HG02973 (cell line): ENCODE measurements around the gene ARMH3.
"Not testable (repeated sequence)": the region's sequence is repeated elsewhere in the genome, so short reads cannot be mapped to it uniquely, and the experiment has no call there.

Source experiments
- ATAC-seq: cut with Tn5 transposase; IDR thresholded peaks from one replicate; pipeline ENCODE4 v1.9.1; 2021; ENCODE audit warnings: moderate library complexity; ENCODE audit not compliant: unreplicated experiment

The ARMH3 gene

DNA sequence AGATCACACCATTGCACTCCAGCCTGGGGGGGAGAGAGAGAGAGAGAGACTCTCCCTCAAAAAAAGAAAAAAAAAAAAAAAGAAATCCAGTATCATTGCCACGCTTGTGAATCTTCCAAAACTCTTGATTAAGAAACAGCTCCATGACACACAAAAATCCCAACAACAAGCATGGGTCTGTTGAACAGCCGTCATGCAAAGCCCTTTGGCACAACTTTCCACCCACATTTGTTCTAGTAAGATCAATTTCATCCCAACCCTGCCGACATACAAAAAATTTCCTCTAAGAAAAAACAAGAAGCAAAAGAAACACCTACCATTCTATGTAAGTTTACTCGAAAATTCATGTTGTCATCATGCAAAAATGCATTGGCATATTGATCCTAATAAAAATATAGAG lies 62.8 kb downstream of the ARMH3 start:
- no peak for ATAC-seq

DNA sequence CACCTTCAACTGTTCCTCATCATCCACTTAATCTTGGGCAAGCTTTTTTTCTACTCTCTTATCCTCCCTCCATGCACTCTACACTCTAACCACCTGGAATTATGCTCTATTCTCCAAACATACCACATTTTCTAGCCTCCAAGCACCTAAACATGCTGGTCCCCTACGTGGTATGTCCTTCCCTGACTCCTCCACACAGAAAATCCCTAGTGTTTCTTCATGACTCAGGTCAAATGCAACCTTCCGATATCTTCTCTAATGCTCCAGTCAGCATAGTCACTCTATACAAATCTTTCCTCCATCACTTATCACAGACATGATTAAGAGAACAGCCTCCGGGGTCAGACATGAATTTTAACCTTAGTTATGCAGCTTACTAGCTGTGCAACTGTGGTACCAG lies 68.8 kb downstream of the ARMH3 start:
- ATAC-seq, result no peak

DNA sequence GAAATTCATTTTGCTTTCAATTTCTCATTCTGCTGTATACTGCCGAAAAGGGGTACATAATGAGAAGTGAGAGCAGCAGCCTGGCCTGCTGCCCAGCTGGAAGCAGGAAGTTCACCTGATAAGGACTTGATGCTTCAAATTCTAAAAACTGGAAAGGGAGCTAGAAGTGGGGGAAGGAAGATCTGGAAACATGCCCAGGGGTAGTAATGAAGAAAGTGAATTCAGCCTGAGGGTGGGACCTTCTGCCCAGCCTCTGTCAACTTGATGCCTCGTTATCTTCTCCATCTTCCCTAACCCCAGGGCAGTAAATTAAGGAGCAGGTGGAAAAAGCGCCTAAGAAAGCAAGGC lies 69.4 kb downstream of the ARMH3 start:
- ATAC-seq, result no peak

DNA sequence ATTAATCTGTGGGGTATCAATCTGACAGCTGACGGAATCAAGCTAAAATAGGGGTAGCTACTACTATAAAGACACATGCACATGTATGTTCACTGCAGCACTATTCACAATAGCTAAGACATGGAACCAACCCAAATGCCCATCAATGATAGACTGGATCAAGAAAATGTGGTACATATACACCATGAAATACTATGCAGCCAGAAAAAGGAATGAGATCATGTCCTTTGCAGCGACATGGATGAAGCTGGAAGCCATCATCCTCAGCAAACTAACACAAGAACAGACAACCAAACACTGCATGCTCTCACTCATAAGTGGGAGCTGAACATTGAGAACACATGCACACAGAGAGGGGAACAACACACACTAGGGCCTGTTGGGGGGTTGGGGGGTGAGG lies 75.3 kb downstream of the ARMH3 start:
- not testable (repeated sequence) for ATAC-seq

DNA sequence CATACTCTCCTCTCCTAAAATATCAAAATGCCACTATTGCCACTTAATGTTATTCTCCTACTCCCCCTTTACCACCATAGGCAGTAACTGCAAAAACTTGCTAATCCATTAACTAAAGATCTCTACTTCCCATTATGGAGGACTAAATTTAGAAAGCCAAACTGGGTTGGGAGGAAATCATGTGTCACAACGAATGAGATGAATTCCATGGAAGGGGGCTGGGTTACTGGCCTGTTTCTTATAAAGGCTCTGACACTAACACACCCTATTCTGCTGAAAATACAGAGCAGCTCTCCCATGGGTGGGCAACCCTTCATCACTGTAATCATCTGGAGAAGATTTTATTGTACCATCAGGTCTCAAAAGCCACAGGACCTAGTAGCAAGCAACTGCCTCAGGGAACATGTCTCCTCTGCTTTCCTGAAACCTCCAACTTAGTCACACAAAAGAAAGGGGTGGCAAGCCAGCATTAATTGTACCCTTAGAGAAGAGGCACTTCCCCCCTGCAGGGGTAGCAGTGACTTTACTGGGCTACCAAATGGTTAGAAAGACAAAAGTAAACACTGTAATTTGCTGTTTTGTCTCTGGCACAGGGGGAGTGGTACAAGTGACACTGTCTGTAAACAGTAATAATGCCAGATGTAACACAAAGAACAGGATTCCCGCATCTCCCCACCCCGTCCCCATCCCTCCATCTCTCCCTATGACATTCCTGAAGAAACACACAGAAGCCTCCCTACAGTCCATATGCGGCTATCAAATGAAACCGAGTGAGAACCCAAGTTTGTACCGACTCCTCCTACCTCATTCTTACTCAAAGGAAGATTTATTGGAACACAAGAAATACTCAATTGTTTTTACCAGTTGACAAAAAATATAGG lies 81.6 kb downstream of the ARMH3 start:
- ATAC-seq, result no peak

DNA sequence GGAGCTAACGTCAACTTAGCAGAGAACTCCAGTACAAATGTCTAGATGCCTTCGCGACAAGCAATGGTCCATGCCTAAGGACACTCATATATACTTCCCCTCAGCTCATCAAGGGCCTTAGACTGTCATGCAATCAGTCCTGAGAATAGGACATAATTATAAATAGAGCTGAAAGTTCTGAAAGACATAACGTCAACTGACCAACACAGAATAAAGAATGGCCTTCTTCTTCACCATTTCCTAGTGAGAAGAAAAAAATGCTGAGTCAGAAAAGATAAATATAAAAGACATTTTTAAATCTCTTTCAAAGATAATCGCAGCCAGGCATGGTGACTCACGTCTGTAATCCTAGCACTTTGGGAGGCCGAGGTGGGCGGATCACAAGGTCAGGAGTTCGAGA lies 83.2 kb downstream of the ARMH3 start:
- no peak for ATAC-seq

DNA sequence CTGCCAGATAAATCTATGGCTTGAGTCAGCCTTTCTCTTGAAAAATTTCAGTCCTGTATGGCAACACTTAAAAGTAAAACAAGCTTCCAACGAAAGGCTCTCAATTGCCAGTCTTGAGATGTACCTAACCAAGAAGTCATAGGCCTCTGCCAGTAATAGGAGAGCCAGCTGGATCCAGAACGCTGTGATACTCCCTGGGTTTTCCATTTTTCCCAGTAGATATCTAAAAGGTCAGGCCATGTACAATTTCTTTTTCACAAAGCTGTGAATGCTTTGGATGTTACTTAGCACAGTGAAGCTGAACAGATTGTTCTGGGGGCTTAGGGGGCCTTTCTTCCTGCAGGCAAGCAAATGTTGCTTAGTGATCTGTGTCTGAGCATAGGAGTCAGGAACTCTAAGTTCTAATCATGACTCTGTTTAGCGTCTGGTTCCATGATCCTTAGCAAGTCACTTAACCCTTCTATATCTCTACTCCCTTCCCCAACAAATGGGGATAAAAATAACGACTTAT lies 86.5 kb downstream of the ARMH3 start:
- no peak for ATAC-seq

DNA sequence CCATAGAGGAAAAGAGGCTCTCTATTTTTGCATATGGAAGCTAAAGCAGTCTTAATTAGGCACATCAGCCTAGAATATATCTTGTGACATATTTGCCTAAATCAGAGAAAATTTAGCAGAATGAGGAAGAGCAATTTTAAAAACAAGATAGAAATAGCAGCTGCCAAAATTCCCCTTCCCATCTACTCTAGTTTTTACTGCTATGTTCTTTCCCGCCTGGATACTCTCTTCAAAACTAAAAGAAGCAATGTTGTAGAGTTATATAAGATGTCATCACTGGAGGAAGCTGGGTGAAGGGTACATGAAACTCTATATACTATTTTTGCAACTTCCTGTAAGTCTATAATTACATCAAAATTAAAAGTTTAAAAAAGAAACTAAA lies 87.0 kb downstream of the ARMH3 start:
- no peak for ATAC-seq

DNA sequence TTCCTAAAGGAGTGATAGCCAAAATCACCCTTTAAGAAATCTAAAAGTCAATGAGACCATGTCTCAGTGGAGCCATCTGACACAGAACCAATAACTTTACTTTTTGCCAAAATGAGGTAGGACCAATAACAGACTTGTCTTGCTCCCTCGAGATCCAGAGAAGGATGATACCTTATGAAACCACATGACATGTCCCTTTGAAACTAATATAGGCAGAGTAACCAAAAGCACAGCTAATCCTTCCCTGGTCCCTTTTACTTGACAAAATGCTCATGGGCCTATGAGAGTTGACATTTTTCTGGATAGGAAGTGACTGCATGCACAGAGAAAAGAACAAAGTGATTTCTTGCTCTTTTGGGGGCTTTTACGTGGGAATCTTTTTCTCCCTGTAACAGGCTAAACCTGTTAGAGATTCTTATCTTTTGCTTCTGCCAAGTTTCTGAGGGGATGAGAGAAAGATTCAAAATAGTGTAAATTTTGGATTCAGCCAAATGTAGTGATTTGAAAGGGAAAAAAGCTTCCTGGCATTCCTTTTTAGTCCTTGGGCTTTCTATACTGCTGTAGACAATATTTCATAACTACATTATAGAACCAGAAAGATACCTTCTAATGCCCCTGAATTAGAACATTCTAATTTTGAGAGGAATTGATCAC lies 87.6 kb downstream of the ARMH3 start:
- no peak for ATAC-seq

DNA sequence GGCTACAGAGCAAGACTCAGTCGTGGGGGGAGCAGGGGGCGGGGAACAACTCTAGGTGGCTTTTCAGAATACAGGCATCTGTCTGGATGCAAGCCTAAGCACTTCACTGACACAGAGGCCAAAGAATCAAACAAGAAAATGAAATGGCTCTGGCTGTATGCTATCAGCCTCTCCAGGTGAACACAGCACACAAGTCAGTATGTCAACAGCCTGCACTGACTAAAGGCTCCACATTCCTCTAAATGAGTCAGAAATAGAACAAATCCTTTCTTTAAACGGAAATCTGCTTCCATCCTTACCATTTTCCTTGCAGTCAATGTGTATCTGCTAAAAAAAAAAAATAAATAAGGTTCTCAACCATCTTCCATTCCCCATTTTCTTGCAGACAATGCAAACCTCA lies 88.3 kb downstream of the ARMH3 start:
- ATAC-seq, result no peak

DNA sequence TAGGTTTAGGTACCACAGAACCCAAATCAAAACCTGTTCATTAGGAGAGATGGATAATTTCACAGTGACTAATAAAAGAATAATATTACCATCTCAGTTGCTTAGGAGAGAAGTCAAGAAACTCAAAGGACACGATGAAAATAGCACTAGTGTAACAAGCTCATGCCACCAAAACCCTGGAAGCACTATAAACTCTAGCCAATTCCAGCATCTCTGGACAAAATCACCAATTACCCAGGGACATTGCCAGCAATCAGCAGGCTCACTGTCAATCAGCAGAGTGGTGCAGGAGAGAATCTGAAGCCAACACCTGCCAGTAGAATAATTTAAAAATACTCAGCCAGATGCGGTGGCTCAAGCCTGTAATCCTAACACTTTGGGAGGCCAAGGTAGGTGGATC lies 88.9 kb downstream of the ARMH3 start:
- no peak for ATAC-seq

DNA sequence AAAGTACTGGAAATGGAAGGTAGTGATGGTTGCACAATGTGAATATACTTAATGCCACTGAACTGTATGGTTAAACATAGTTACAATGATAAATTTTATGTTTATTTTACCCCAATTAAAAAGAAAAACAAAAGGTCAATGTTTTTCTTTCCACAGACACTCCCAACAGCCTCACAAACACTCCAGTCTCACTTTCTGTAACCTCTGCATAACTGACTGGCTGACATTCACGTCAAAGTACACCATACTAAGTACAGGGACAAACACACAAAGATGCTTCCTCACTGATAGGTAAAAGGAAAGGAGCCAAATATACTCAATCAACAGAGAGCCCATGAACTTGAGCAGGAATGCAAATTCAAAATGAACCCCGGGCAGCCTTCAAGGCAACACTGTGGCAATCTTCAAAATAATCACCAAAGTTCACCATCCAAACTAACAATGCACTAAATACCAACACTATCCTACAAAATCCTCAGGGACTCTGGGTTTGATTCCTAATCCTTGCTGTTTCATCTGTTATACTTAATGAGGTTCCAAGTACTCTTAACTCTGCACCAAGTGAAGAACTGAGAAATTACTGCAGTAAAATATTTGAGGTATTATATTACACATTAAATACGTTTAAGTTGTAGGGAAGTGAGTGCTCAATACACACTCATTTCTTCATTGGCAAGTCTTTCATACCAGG lies 90.8 kb downstream of the ARMH3 start:
- no peak for ATAC-seq

DNA sequence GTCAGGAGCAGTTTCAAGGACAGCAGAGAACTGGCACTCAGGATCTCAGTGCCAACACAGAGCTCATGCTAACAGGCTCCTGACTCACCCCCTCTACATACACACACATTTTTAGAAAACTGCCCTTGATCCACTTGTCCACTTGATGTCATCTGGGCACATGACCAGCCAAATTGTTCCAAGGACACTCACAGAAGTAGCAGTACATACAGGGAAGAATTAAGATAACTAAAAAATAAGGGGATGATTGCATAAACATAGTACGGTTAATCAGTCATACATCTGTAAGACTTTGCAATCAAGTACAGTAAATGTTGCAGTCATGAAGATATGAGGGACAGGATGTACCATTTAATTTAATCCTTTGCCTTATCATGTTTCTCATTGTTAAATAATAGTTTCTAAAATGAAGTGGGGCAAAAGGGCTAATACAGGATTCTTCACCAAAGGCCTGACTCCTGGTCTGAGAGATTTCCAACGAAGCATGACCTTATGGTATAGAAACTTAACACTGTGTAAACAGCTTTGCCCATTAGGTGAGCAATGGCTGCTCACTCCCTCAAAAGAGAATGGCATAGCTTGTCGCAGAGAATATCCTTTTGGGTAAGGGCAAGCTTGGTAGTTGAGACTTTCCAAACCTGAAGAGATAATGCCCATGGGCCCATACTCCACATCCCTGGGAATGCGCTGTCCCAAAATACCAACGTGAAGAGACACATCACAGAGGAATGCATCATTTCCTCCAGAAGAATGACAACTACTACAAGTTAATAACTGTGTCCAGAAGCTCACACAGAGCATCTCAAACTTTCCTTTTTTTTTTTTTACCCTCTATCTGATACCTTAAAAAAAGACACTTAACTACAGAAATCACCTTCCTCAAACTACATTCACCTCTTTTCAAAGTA lies 94.1 kb downstream of the ARMH3 start:
- no peak for ATAC-seq

DNA sequence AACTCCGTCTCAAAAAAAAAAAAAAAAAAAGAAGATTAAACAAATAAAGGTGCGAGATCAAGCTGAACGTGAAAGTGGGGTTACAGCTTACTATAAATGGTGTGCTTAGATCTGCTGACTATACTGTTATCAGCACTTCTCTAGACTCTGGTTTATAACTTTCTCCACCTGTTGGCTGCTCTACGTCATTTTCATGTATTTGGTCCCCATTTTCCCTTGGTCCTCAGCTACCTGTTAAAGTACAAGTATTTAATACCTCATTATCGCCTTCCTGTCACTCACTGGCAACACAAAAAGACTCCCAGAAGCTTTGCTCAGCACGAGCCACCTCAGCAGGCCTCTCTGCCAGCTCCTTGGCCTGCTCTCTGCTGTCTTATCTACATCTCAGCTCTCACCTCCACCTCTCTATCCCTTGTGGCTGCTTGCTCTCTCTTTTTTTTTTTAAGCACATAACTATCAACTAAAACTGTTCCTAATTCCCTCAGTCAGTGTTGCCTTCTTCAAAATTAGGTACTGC lies 95.0 kb downstream of the ARMH3 start:
- ATAC-seq, result no peak

DNA sequence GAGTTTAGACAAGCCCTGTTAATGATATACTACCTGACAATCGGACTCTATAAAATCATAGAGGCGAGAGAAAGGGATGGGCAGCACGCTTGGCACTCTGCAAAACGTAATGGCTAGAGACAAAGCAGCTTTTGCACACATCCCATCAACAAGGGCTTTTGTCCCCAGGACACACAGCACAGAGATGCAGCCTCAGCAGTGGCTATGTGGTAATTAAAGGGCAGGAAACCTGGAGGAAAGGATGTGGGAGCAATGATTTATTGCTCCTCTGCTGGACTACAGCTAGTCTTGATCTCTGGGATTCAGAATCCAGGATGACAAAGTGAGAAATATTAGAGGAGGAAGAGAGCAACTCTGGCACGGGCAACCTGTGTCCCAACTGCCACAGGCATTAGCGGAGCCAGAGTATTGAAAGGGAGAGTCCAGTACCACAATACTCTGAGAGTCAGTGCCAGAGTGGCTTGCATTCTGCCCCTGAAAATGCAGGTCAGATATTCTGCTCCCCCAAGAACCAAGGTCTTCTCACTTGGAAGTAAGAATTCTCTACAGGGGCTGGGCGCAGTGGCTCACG lies 96.5 kb downstream of the ARMH3 start:
- ATAC-seq, result no peak

DNA sequence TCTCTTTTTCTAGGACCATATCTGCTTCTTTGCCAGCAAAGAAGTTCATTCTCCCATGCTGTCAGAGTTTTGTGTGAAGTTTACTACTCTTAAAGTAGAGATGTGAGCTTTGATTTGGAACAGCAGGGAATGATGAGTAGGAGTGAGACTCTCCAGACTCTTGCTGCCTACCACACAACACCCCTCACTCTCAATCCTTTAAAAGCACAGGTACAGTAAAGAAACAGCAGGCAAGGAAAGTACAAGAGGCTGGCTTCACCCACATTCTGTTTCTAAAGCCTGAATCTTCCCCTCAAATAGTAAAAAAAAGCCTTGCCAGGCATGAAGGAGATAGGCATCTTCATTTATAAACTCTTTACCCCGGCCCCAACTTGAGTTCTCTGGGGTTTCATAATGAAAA lies 97.3 kb downstream of the ARMH3 start:
- ATAC-seq, result no peak

DNA sequence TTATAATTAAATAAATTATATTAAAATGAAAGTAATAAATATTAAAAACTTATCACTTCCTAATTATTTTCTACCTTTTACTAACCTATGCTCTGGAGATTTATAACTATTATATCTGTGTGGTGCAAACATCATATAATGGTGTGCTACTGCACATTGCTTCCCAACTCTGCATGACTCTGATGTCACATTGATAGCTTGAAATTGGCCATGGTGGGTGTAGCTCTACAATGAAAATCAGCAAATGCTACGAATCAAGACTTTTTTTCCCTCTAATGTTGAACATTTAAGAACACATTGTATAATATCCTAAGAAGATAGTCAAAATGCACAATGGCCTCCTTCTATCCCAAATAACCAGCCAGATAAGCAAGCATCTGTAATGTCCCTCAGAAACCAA lies 99.1 kb downstream of the ARMH3 start:
- no peak for ATAC-seq

DNA sequence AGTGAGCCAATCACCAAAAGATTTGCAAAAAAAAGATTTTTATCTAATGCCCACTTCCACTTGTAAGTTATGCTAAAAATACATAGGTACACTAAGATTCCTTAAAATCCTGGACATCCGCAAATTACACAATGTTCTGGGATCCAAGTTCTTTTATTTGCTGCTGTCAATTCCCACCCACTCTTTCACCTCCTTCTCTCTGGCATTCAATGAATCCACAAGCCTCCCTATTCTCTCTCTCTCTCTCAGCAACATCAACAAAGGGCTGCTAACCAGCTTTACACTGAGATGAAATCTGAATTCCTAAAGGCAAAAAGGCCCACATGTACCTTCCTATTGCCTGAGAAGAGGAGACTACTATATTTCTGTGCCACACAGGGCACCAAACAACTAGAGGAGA lies 99.9 kb downstream of the ARMH3 start:
- ATAC-seq, result no peak

DNA sequence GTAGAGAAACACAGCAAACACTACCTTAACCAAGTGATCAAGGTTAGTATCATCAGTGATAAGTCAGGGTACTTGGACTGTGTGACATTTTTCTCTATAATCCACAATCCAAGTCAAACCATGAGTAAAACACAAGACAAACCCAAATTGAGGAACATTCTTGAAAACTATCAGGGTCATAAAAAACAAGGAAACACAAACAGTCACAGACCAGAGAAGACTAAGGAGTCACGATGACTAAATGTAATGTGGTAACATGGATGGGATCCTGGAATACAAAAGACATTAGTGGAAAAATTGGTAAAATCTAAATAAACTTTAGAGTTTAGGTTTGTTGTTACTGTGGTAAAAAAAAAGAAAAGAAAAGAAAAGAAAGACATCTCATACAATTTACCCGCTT lies 103.8 kb downstream of the ARMH3 start:
- no peak for ATAC-seq

DNA sequence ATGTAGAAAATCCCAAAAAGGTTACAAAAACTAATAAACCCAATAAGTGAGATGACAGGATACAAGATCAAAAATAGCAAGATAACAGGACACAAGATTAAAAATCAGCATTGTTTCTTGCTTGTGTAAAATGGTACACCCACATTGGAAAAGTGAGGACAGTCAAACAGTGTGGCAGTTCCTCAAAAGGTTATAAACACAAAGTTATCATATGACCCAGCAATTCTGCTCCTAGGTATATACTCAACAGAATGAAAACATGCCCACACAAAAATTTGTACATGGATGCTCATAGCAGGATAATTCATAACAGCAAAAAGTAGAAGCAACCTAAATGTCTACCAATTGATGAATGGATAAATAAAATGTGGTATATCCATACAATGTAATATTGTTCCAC lies 105.8 kb downstream of the ARMH3 start:
- no peak for ATAC-seq
